ENCODE results near the gene TNF.

GRCh38 chr6:31614075-31614619 lies 38.8 kb downstream of the TNF start:
- TF ChIP-seq CTCF (IDR thresholded peaks at IDR 0.05), result no peak
- no peak for TF ChIP-seq POLR2A (IDR thresholded peaks at IDR 0.05)
- TF ChIP-seq EP300 (IDR thresholded peaks at IDR 0.05), result no peak
- no peak for TF ChIP-seq POLR2AphosphoS5 (IDR thresholded peaks at IDR 0.05)
